Transverse colon (tissue), 4 donors: ENCODE results near the gene RUNDC3A.

Source experiments
- EP300 ChIP-seq: sonication (generic); formaldehyde crosslinking; IDR thresholded peaks from one replicate; pipeline ENCODE4 v1.6.1; 2017; ENCODE audit warnings: antibody characterized with exemption, low read depth
- POLR2AphosphoS5 ChIP-seq, 3 donors: sonication (generic); formaldehyde crosslinking; IDR thresholded peaks; one replicate each; pipeline ENCODE4 v1.6.1; 2016; ENCODE audit warnings: antibody characterized with exemption in 3 of 3
- TF ChIP-seq, protein P1 (sequence below), 5 experiments: fragments of 200-600 bp in 3 of 5; fragments of 450-650 bp in 2 of 5; sonication (generic) in 3 of 5; IDR thresholded peaks; 1 replicate in 2 of 5; 2 replicates in 3 of 5; pipeline ENCODE4 v1.5.1; 2016 to 2017; ENCODE audit warnings: antibody characterized with exemption in 5 of 5, inconsistent platforms in 3 of 5, mild to moderate bottlenecking in 2 of 5, moderate library complexity in 1 of 5

GRCh38 chr17:44324571-44325275 is 16.3 kb downstream of the RUNDC3A start, which contains the start of gene SLC25A39:
- TF ChIP-seq, protein P1, sequence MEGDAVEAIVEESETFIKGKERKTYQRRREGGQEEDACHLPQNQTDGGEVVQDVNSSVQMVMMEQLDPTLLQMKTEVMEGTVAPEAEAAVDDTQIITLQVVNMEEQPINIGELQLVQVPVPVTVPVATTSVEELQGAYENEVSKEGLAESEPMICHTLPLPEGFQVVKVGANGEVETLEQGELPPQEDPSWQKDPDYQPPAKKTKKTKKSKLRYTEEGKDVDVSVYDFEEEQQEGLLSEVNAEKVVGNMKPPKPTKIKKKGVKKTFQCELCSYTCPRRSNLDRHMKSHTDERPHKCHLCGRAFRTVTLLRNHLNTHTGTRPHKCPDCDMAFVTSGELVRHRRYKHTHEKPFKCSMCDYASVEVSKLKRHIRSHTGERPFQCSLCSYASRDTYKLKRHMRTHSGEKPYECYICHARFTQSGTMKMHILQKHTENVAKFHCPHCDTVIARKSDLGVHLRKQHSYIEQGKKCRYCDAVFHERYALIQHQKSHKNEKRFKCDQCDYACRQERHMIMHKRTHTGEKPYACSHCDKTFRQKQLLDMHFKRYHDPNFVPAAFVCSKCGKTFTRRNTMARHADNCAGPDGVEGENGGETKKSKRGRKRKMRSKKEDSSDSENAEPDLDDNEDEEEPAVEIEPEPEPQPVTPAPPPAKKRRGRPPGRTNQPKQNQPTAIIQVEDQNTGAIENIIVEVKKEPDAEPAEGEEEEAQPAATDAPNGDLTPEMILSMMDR (IDR thresholded peaks at IDR 0.05): no peak
- TF ChIP-seq EP300 (no peak), POLR2AphosphoS5 (IDR thresholded peaks at IDR 0.05) (peak; percentile 85 to 88 (median 86))
